GM18868 (cell line): Measurements from ENCODE around the gene ATP6V1B1.
A peak's percentile ranks its signal among the peaks of the same experiment; 100 is the strongest.

Experiments used
- ATAC-seq: cut with Tn5 transposase; IDR thresholded peaks from one replicate; pipeline ENCODE4 v1.9.1; 2021; ENCODE audit warnings: mild to moderate bottlenecking, moderate library complexity; ENCODE audit not compliant: unreplicated experiment

Gene ATP6V1B1

GRCh38 chr2:70943205-70943871, 7.6 kb downstream of the ATP6V1B1 start:
- no peak for ATAC-seq

- no peak for ATAC-seq
Observed at GRCh38 chr2:70944111-70944690, 8.5 kb downstream of the ATP6V1B1 start.

DNA sequence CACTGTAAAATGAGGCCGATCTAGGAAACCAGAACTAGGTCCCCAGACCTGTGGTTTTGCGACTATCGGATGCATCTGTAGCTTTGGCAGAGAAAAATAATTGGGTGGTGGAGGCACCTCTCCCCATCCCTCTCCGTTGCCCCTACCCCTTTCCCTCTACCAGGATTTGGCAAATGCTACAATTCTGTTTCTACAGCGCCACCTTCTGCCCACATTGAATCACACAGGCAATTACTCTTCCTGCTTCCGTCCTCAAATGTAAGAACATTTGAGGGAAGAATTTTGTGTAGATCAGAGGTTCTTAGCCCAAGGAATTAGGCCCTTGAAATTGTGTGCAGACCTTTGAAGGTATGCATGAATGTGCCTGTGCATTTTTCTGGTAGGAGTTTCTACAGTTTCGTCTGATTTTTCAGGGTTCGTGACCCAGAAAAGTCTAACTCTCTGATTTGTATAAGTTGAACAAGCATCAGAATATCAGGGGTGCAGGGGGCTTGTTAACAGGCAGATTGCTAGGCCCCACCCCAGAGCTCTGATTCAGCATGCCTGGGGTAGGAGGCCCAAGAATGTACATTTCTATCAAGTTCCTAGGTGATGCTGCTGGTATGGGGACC, 11.2 kb downstream of the ATP6V1B1 start:
- no peak for ATAC-seq

GRCh38 chr2:70947556-70948184, 12.0 kb downstream of the ATP6V1B1 start:
- ATAC-seq: no peak

DNA sequence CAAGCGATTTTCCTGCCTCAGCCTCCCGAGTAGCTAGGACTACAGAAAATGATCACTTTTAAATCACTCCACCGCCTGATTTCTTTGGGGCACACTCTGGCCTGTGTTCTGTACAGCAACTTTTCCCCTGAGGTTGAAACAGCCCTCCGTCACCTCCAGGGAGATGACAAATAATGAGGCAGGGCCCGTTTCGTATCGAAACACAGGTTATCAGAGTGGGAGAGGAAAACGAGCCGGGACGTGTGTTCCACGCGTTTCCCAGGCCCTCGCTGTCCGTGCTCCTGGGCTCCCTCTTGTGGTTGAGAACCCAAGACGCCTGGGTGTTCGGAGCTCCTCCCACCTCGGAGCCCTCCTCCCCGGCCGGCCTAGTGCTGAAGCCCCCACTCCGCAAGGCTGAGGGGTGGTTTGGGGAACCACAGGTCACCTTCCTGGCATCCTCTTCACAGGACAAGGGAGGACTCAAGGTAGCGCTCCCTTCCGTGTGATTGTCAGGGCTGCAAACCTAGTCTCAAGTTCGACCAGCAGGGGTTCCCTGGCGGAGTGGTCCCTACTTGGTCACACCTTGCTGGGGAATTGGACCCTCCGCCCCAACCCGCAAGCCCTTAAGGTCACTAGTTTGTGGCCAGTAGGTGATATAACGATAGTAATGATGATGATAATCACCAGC, 12.8 kb downstream of the ATP6V1B1 start:
- ATAC-seq: peak; percentile 84

GRCh38 chr2:70949086-70949485, 13.4 kb downstream of the ATP6V1B1 start:
- no peak for ATAC-seq

DNA sequence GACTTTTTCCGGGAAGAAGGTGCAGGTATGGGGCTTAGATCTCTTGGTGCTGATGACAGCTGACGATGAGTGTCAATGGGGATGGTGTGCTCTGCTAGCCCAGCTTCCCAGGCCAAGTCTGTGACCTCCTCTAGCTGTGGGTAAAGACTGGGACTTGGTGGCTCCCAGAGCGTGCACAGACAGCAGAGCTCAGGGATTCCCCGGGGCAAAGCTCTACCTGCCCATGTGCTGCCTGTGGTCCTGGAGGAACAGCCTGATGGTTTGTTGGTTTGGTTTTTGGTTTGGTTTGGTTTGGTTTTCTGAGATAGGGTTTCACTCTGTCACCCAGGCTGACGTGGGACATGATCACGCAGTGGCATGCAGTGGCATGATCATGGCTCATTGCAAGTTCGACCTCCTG, 19.2 kb downstream of the ATP6V1B1 start:
- no peak for ATAC-seq

GRCh38 chr2:70956141-70956540, 20.4 kb downstream of the ATP6V1B1 start:
- ATAC-seq: no peak

DNA sequence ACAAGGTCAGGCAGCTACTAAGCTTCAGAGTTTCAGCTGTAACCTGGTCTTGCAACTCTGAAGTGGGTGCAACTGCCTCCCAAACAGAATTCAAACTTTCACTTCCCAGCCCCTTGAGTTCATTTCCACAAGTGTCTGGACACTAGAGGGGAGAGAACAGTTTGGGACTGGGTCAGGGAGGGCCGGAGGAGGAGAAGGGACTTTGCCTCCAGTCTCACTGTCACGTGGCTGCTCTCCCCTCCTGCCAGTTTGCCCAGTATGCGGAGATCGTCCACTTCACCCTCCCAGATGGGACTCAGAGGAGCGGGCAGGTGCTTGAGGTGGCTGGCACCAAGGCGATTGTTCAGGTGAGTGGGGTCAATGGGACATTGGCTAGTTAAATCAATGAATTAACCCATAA, 22.1 kb downstream of the ATP6V1B1 start:
- ATAC-seq: no peak

DNA sequence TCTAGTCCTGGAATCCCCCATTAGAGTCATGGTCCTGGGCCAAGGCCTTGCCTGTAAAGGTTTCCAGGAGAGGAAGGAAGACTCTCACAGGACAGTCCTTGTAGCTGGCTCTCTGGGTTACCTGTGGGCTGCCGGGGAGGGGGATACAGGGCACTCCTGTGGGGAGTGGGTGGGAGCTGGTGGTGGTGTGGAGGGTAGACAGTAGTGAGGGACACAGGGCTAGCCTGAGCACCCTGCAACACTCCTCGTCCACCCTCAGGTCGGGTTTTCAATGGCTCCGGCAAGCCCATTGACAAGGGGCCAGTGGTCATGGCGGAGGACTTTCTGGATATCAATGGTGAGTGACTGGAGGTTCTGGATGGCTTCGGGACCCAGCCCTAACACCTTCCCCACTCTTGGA, 23.1 kb downstream of the ATP6V1B1 start:
- ATAC-seq: no peak

DNA sequence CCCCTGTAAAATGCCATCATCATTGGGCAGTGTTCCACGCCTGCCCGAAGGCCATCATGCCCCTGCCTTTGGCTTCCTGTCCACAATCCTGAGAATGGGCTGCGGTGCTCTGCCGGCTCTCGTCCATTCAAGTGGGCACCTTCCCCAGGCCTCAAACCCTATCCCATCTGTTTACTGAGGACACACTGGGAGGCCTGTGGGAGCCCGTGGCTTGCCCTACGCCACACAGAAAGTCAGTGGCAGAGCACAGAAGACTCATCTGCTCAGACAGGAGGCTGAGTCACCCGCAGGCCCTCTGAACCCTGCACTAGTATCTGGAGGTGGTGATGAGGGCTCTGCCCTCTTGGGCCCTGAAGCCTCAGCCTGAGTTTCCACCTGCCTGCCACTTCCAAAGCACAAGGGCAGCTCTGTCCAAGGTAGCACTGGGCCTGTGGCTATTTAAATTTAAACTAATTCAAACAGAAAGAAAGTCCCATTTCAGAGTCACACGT, 23.6 kb downstream of the ATP6V1B1 start:
- no peak for ATAC-seq

GRCh38 chr2:70959851-70960832, 24.4 kb downstream of the ATP6V1B1 start:
- ATAC-seq: no peak

GRCh38 chr2:70960833-70961647, 25.3 kb downstream of the ATP6V1B1 start:
- no peak for ATAC-seq

- ATAC-seq: no peak
Observed at GRCh38 chr2:70961648-70961994, 25.9 kb downstream of the ATP6V1B1 start.

DNA sequence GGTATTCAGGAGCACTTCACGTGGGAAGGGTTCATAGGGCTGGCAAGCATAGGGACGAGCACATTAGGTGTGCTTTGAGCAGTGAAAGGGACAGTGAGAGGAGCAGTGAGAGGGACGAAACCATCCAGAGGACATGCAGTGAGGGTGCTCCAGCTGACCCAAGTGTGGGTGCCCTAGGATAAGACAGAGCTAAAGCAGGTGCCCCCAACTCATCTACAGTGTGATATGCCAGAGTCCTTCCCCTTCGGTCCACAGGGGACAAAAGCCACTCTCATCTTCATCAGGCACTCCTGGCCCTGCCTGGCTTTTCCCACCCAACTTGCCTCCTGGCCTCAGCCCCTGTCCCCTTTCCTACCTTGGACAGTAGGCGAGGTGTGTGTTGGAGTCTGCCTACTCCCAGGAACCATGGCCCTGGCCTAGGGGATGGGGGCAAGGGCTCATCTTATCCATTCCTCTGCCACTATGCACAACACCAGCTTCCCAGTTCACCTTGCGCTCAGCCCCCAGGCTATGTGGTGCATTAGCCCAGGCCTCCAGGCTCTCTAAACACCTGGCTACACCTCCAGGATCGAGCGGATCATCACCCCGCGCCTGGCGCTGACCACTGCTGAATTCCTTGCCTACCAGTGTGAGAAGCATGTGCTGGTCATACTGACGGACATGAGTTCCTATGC, 26.6 kb downstream of the ATP6V1B1 start:
- no peak for ATAC-seq

GRCh38 chr2:70962885-70963878, 27.5 kb downstream of the ATP6V1B1 start:
- ATAC-seq: no peak

- no peak for ATAC-seq
Observed at GRCh38 chr2:70964133-70964532, 28.4 kb downstream of the ATP6V1B1 start.
